H4 (cell line): ENCODE measurements around the gene FOXI3. TPM values are rescaled to one million over a fixed set of nuclear protein-coding genes. Genes with fewer than 3 reads are reported as not detected.
"Not testable (repeated sequence)": the region's sequence is repeated elsewhere in the genome, so short reads cannot be mapped to it uniquely, and the experiment has no call there.

Experiments
- DNase-seq: peaks from one replicate; pipeline ENCODE4 v3.0.0-alpha.2; 2015; ENCODE audit warnings: low spot score
- total RNA-seq: library from RNA; depleted of rRNA; stranded (reverse); fragments of >200 nt; shearing (Covaris generic); gene quantifications from 2 replicates; pipeline ENCODE4 v1.2.3, GENCODE V29; 2014; rRNA removed

FOXI3 gene
- total RNA-seq, 1 experiment from 2014 or later: not detected

GRCh38 chr2:88442061-88442460 is 10.4 kb downstream of the FOXI3 start:
- no peak for DNase-seq

- no peak for DNase-seq
These were observed 15.5 kb downstream of the FOXI3 start for GRCh38 chr2:88437010-88437409.

- DNase-seq: no peak
These were observed 22.6 kb downstream of the FOXI3 start for GRCh38 chr2:88429929-88430328.

GRCh38 chr2:88423733-88424132 is 28.8 kb downstream of the FOXI3 start:
- DNase-seq: no peak

GRCh38 chr2:88419051-88419450 is 33.4 kb downstream of the FOXI3 start:
- DNase-seq: not testable (repeated sequence)

GRCh38 chr2:88416016-88416663 is 36.4 kb downstream of the FOXI3 start:
- no peak for DNase-seq

GRCh38 chr2:88408870-88409269 is 43.6 kb downstream of the FOXI3 start:
- DNase-seq: not testable (repeated sequence)

- DNase-seq: no peak
These were observed 52.3 kb downstream of the FOXI3 start for GRCh38 chr2:88400037-88400767.

GRCh38 chr2:88398180-88398579 is 54.3 kb downstream of the FOXI3 start:
- DNase-seq: no peak

Other genes starting within 250 kb of the FOXI3 start
- 12.7 and 16.6 TPM in 2 replicates for gene EIF2AK3, start 174.8 kb upstream of the FOXI3 start, total RNA-seq
- gene RPIA, start 239.0 kb upstream of the FOXI3 start, total RNA-seq: 5.8 and 7.9 TPM in 2 replicates